Motor neuron (in vitro differentiated cells): ENCODE data around the gene ANKRD44. TPM values are rescaled to one million over a fixed set of nuclear protein-coding genes. Genes with fewer than 3 reads are reported as not detected.

ENCODE experiments used
- ATAC-seq, 8 experiments: fragments of 200-7000 bp; cut with Tn5 transposase; replicated peaks in 6 of 8; 2 replicates each; pipeline ENCODE4 v1.8.0; 2021; ENCODE audit warnings: mild to moderate bottlenecking in 8 of 8, moderate library complexity in 8 of 8
- H3K27ac ChIP-seq, 2 donors: fragments of 250-450 bp; sonication (Bioruptor Pico); 2 replicates each; pipeline ENCODE4 v1.9.0; 2021; ENCODE audit warnings: antibody characterized with exemption in 2 of 2, mild to moderate bottlenecking in 2 of 2, moderate library complexity in 1 of 2
- H3K4me1 ChIP-seq, 2 donors: fragments of 250-450 bp; sonication (Bioruptor Pico); replicated peaks in 1 of 2; 2 replicates each; pipeline ENCODE4 v1.6.1; 2021; ENCODE audit warnings: antibody characterized with exemption in 2 of 2, mild to moderate bottlenecking in 2 of 2, moderate library complexity in 1 of 2
- H3K4me3 ChIP-seq, 5 donors: fragments of 250-450 bp; sonication (Bioruptor Pico); 2 replicates each; pipeline ENCODE4 v1.9.0; 2021; ENCODE audit warnings: antibody characterized with exemption in 5 of 5, mild to moderate bottlenecking in 5 of 5, moderate library complexity in 4 of 5
- WGBS, 10 experiments: fragments of 450-650 bp; shearing (Covaris generic); methylation state at CpG; one replicate each; pipeline ENCODE4 v1.0.0; 2022; 5-methylcytosine and 5-hydroxymethylcytosine counted together
- in situ Hi-C, 9 experiments: fragments of 400-800 bp; cut with MboI; loops; one replicate each; pipeline ENCODE4 v1.15.0; 2021; ENCODE audit warnings: low sequenced_read_pairs in 9 of 9, low pct_unique_long_range_greater_than_20kb in 2 of 9; ENCODE audit not compliant: unreplicated experiment in 9 of 9
- total RNA-seq, 8 experiments: library from RNA; unstranded; fragments of 300-600 nt; gene quantifications; 2 replicates each; pipeline versions ENCODE4 v1.2.3 to v1.2.4, GENCODE V29; 2022

ANKRD44 gene
- total RNA-seq, 8 experiments from 2014 or later, result 3.4 to 28.8 (median 14.8) TPM

- Histone ChIP-seq H3K4me1 (peaks cover 0 to 11% of the 10 kb centered on the region in 2 donors), H3K4me3 (no peak overlapping the region), H3K27ac (no peak overlapping the region)
- 62 to 89% (median 79%) methylated on average over 3 of the region's 3 CpGs; no CpG with 5 or more reads in 3 of the 10 experiments for WGBS, 10 experiments
- in situ Hi-C loops, result no loop called here
- no peak for ATAC-seq
These were observed 344.5 kb downstream of the ANKRD44 start for GRCh38 chr2:196966061-196966460.

- 37 to 100% (median 84%) methylated on average over 2 to 4 of the region's 4 CpGs; no CpG with 5 or more reads in 1 of the 10 experiments for WGBS, 10 experiments
- Histone ChIP-seq H3K4me1 (peaks cover 0 to 11% of the 10 kb centered on the region in 2 donors), H3K27ac (no peak overlapping the region), H3K4me3 (no peak overlapping the region)
- ATAC-seq, result no peak
- in situ Hi-C loops, result no loop called here
These were observed 344.9 kb downstream of the ANKRD44 start for GRCh38 chr2:196965651-196966050.

DNA sequence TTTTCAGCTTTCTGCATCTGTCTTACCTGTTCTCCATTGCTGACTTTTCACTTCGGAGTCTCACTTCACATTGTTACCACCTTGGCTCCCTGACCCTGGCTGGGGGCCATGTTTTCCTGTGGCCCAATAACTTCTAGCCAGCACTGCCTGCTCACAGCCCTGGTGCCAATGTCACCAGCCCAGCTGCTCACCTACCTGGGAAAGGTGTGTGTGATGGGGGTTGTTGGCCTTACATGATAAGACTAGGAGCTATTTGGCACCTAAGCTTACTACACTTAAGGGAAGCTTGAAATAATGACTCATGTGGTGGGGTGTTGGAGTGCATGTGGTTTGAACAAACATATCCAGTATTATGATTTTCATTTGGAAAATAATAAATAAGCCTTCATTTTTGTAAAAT lies 346.6 kb downstream of the ANKRD44 start:
- in situ Hi-C loops, result no loop called here
- Histone ChIP-seq H3K4me1 (peaks cover 0 to 11% of the 10 kb centered on the region in 2 donors), H3K4me3 (no peak overlapping the region), H3K27ac (no peak overlapping the region)
- 63 to 100% (median 90%) methylated on average over 1 of the region's 1 CpG; no CpG with 5 or more reads in 6 of the 10 experiments for WGBS, 10 experiments
- ATAC-seq, result no peak

- peaks cover 0 to 11% of the 10 kb centered on the region in 2 donors for H3K4me1 ChIP-seq
- peak in 1 of 8 experiments; percentile 5 for ATAC-seq
- 21 to 100% (median 73%) methylated on average over 1 to 2 of the region's 2 CpGs; no CpG with 5 or more reads in 1 of the 10 experiments for WGBS, 10 experiments
- no peak overlapping the region for H3K27ac ChIP-seq
- no peak overlapping the region for H3K4me3 ChIP-seq
- in situ Hi-C loops, result no loop called here
These were observed 347.5 kb downstream of the ANKRD44 start for GRCh38 chr2:196963043-196963442.

- no peak overlapping the region for H3K4me3 ChIP-seq
- no peak overlapping the region for H3K27ac ChIP-seq
- 92 to 100% (median 98%) methylated on average over 1 to 2 of the region's 2 CpGs for WGBS, 10 experiments
- H3K4me1 ChIP-seq, result peaks cover 0 to 11% of the 10 kb centered on the region in 2 donors
- in situ Hi-C loops, result no loop called here
- ATAC-seq, result no peak
These were observed 348.3 kb downstream of the ANKRD44 start for GRCh38 chr2:196962325-196962724.

GRCh38 chr2:196961889-196962288 lies 348.7 kb downstream of the ANKRD44 start:
- H3K4me3 ChIP-seq, result no peak overlapping the region
- in situ Hi-C loops, result no loop called here
- no peak overlapping the region for H3K27ac ChIP-seq
- ATAC-seq, result no peak
- peaks cover 0 to 10% of the 10 kb centered on the region in 2 donors for H3K4me1 ChIP-seq

- Histone ChIP-seq H3K27ac (no peak overlapping the region), H3K4me3 (no peak overlapping the region), H3K4me1 (peaks cover 0 to 11% of the 10 kb centered on the region in 2 donors)
- peak in 3 of 8 experiments; percentile 77 to 87 (median 79) for ATAC-seq
- in situ Hi-C loops, result no loop called here
- WGBS, 10 experiments, result 0 to 90% (median 67%) methylated on average over 1 to 3 of the region's 3 CpGs; no CpG with 5 or more reads in 1 of the 10 experiments
These were observed 350.7 kb downstream of the ANKRD44 start for GRCh38 chr2:196959734-196960338.

DNA sequence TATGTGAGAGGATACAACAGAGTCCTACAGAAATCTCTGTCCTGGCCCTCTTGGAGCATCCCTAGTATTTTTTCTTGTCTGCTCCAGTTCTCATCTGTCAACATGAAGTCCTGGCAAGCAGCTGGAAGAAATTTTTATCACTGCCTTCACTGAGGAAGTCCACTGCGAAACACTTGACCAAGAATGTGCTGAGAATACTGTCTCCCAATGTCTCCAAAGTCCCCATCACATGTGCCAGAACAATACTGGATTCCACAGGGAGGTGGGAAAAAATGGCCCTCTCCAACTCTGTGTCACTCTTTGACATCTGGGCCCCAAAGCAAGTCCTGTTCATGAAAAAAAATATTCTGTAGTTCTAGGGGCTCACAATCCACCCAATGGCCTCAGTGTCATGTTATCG lies 351.3 kb downstream of the ANKRD44 start:
- Histone ChIP-seq H3K4me3 (no peak overlapping the region), H3K4me1 (peaks cover 0 to 11% of the 10 kb centered on the region in 2 donors), H3K27ac (no peak overlapping the region)
- peak in 2 of 8 experiments; percentile 2 to 9 for ATAC-seq
- 0 to 100% (median 100%) methylated on average over 1 to 2 of the region's 2 CpGs; no CpG with 5 or more reads in 1 of the 10 experiments for WGBS, 10 experiments
- in situ Hi-C loops, result no loop called here

DNA sequence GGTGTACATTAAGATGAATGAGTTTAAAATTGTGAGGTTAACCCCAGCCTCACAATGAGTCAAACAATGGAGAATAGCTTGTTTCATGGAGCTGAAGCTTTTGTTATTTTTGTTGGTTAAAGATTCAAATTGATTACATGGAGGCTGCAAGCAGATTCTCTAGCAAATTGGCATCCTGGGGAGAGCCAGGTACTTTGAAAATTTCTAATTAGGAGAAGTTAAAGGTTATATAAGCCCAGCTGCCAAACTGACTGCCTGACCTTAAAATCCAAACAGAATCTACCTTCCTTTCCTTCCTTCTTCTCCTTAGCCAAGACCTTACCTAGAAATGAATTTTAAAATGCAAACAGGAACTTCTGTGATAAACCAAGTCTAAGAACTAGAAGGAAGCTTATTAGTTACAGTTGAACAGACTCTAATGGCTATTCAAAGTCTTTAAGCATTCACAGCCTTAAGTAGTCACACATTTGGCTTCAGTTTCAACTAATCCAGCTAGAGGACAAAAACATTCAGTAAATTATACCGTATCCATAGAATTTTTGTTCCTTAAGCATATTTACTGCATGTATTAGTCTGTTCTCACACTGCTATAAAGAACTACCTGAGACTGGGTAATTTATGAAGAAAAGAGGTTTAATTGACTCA lies 352.6 kb downstream of the ANKRD44 start:
- H3K27ac ChIP-seq, result no peak overlapping the region
- H3K4me3 ChIP-seq, result no peak overlapping the region
- H3K4me1 ChIP-seq, result peaks cover 0 to 11% of the 10 kb centered on the region in 2 donors
- ATAC-seq, result no peak
- in situ Hi-C loops, result no loop called here
- 44 to 100% methylated on average over 1 of the region's 1 CpG; no CpG with 5 or more reads in 8 of the 10 experiments for WGBS, 10 experiments

- ATAC-seq, result no peak
- peaks cover 0 to 11% of the 10 kb centered on the region in 2 donors for H3K4me1 ChIP-seq
- 40 to 100% (median 80%) methylated on average over 1 to 4 of the region's 5 CpGs; no CpG with 5 or more reads in 3 of the 10 experiments for WGBS, 10 experiments
- H3K27ac ChIP-seq, result no peak overlapping the region
- in situ Hi-C loops, result no loop called here
- no peak overlapping the region for H3K4me3 ChIP-seq
These were observed 353.1 kb downstream of the ANKRD44 start for GRCh38 chr2:196957442-196957841.

DNA sequence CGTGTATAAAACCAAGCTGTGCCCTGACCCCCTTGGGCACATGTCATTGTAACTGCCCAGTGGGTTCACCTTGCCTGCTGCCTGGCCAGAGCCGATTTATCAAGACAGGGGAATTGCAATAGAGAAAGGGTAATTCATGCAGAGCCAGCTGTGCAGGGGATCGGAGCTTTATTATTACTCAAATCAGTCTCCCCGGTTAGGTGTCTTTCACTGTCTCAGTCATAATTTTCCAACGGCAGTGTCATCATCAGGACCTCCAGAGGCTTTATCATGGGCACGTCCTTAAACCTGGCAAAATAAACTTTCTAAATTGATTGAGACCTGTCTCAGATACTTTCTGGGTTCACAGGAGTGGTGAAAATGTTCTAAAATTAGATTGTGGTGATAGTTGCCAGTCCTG lies 354.5 kb downstream of the ANKRD44 start:
- peaks cover 0 to 11% of the 10 kb centered on the region in 2 donors for H3K4me1 ChIP-seq
- WGBS, 10 experiments, result 24 to 100% (median 51%) methylated on average over 1 to 6 of the region's 6 CpGs
- in situ Hi-C loops, result no loop called here
- no peak overlapping the region for H3K27ac ChIP-seq
- no peak overlapping the region for H3K4me3 ChIP-seq
- peak in 1 of 8 experiments; percentile 19 for ATAC-seq

DNA sequence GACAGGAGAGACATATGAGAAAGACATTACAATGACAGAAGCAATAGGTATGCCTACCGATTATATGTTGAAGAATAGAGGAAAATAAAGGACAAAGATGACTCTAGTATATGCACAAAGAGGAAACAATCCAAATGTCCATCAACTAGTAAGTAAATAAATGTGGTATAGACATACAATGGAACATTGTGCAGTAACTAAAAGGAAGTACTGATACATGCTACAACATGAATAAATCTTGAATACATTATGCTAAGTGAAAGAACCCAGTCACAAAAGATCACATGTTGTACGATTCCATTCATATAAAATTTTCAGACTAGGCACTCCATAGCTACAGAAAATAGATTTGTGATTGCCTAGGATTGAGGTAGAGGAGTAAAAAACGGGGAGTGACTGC lies 355.5 kb downstream of the ANKRD44 start:
- Histone ChIP-seq H3K27ac (no peak overlapping the region), H3K4me1 (peaks cover 0 to 11% of the 10 kb centered on the region in 2 donors), H3K4me3 (no peak overlapping the region)
- peak in 3 of 8 experiments; percentile 3 to 45 (median 21) for ATAC-seq
- in situ Hi-C loops, result no loop called here
- WGBS, 10 experiments, result 43 to 100% (median 80%) methylated on average over 1 to 3 of the region's 3 CpGs

GRCh38 chr2:196954001-196954400 lies 356.6 kb downstream of the ANKRD44 start:
- in situ Hi-C loops, result no loop called here
- Histone ChIP-seq H3K4me3 (no peak overlapping the region), H3K4me1 (peaks cover 0 to 11% of the 10 kb centered on the region in 2 donors), H3K27ac (no peak overlapping the region)
- 71 to 100% (median 83%) methylated on average over 1 to 5 of the region's 5 CpGs; no CpG with 5 or more reads in 1 of the 10 experiments for WGBS, 10 experiments
- peak in 1 of 8 experiments; percentile 39 for ATAC-seq
